NCI-H1694 (cell line): ENCODE results near the gene RBM46.
A peak's percentile ranks its signal among the peaks of the same experiment; 100 is the strongest.

ENCODE experiments used
- DNase-seq: peaks from one replicate; lab custom pipeline; 2025; lab: John Stamatoyannopoulos, UW

RBM46 gene, protein sequence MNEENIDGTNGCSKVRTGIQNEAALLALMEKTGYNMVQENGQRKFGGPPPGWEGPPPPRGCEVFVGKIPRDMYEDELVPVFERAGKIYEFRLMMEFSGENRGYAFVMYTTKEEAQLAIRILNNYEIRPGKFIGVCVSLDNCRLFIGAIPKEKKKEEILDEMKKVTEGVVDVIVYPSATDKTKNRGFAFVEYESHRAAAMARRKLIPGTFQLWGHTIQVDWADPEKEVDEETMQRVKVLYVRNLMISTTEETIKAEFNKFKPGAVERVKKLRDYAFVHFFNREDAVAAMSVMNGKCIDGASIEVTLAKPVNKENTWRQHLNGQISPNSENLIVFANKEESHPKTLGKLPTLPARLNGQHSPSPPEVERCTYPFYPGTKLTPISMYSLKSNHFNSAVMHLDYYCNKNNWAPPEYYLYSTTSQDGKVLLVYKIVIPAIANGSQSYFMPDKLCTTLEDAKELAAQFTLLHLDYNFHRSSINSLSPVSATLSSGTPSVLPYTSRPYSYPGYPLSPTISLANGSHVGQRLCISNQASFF

DNA sequence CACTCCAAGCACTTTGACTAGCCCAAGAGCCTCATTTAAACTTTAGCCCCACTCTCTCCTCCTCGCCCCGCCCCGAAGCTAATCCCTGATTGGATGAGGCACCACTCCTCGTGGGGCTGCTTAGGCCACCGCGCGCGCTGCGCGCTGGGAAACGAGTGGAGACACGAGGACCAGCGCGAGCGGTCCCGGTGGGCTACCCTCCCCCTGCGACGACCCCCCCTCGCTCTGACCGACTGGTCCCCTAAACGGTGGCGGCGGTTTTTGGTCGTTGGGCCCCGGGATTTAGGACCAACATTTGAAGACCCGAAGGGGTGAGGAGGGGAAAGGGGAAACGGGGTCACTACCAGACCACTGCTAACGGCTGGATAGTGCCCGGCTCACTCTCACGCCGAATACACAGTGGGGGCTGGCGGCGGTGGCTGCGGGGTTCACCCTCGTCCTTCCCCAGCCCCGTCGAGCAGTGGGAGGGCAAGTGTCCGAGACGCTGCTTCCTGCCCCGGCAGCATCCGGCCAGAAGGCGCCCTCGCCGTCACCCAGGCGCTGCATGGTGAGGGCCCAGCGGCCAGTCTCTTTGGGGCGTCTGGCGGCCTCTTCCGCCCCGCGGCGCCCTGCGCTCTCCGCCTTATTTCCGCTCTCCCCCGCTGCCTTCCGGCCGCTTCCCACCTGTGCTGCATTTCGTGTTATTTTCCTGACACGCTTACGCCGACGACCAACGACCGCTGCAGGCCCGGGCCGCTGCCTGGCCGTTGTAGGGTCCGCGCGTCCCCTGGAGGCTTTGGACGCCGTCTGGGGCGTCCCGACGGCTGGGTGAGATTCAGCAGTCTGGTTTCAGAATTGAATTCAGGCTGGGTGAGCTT is at the start of gene RBM46:
Gene RBM46 (plus strand): TSS at position 147 of the 857 bp plus-strand sequence. CDS start 15,481 bp downstream, outside the sequence.
- DNase-seq = no peak

DNA sequence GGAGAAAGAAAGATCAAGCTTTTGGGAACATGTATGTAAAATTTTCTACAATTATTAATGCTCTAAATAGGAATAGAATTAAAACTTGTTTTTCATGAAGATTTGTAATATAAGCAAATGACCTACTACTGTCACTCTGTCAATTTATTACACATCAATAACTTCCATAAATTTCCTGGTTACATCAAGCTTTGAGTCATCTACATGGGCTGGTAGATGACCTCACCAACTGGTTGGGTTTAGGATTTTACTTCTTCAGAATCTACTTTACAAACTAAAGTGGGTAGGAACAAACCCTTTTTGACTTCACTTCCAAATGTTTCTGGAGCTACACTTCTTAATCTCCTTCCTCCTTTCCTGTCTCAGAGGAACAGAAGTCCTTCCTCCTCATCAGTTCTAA is 49.3 kb upstream of the RBM46 start:
- no peak for DNase-seq

DNA sequence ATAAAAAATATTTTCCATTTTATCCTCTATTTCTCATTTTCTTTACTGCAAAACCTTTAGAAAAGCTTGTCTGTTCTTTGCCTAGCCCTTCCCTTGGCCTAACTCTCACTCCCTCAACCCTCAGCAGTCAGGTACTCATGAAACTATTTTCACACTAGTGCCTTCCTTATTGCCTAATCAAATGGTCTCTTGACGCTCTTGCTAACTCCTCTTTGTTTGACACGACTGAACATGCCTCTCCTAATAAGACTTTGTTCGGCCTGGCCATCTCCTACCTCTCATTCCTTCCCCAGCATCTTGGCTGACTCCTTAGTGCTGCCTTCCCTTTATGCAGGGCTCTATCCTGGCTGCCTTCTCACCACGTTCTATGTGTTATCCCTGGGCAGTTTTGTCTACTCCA is 48.4 kb upstream of the RBM46 start:
- DNase-seq = no peak

DNA sequence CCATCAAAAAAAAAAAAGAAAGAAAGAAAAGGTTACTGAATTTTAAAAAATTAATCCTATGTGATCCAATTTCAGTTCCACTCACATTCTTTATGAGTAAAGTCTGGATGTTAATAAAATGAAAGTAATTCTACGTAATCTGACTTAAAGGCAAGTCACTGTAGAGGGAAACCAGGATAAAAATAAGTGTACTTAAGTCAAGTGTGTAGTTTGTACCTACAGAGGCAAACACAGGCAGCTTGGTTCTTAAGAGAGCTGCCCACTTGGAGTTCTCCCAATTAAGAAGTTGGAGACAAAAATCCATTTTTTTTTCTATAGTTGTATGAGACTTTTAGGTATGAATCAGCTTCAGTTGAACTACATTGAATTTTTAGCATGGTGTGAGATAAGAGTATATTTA is 44.3 kb upstream of the RBM46 start:
- no peak for DNase-seq

DNA sequence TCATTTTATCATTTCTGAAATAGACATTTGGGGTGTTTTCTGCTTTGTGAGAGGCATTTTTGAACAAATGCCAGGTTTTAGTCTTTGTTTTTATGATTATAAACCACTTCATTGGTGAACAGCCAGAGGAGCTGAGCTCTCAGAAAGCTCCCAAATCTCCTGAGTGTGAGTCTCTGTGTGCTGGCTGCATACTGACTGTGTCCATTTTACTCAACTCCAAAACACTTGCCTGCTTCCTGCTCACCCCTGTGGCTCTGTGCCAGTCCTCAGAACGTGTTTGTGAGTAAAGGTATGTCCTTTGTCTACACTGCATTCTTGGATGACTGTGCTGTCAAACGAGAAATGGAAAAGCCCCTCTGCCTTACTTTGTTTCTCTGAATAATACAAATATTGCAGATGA is 42.6 kb upstream of the RBM46 start:
- no peak for DNase-seq

DNA sequence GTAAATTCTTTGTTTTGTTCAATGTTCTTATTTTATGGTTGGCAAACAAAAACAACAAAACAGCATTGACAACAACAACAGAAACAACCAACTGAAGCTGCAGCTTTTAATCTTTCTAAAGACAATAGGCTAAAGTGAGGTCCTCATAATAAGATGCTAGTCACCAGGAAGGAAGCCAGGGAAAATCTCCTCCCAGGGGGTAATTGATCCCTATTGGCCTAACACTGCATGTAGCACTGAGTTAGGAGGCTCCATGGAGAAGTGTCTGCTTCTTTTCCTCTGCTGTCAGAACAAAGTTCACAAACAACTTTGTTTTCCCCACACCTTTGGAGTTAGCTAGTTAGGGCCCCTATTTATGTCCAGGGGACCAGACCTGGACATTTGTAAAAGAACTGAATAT is 42.0 kb upstream of the RBM46 start:
- no peak for DNase-seq

DNA sequence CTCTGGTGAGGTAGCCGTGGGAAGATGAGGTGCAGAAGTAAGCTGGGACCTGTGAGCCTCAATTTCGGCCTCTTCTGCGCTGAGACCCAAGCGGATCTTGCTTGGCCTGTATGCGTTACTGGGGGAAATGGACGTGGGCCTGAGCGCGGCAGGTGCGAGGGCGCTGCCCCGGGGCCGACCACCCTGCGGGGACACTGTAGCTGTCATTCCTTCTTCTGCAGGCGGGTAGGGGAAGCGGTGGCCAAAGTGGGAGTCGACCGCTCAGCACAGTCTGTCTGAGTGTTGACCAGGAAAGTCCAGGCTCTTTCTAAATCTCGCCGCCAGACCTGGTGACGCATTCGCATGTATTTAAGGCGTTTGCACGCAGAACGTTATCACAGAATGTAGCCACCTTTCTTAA is 40.6 kb upstream of the RBM46 start:
- DNase-seq = no peak

DNA sequence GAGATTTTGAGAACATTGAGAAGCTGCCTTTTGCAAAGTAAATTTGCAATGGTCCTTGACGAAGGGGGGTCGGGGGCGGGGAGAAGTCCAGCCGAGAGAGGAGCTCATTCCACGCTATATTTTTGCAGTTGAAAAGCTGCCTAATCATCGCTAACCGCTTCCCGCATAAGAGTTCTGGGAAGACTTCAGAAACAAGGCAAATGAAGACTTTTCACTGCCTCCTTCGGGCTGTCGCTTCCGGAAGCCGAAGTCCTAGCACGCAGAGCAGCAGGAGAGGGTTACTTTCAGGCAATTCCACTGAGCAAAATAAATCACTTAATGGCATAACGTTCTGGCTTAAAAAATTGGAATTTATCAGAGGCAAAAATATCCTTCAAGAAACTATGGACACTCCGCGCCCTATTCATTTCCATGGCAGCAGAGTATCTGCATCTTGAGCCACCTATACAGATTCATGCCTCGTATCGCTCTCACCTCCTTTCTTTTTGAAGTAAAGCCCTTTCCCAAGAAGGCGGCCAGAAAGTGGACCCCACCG is 39.9 kb upstream of the RBM46 start:
- no peak for DNase-seq

DNA sequence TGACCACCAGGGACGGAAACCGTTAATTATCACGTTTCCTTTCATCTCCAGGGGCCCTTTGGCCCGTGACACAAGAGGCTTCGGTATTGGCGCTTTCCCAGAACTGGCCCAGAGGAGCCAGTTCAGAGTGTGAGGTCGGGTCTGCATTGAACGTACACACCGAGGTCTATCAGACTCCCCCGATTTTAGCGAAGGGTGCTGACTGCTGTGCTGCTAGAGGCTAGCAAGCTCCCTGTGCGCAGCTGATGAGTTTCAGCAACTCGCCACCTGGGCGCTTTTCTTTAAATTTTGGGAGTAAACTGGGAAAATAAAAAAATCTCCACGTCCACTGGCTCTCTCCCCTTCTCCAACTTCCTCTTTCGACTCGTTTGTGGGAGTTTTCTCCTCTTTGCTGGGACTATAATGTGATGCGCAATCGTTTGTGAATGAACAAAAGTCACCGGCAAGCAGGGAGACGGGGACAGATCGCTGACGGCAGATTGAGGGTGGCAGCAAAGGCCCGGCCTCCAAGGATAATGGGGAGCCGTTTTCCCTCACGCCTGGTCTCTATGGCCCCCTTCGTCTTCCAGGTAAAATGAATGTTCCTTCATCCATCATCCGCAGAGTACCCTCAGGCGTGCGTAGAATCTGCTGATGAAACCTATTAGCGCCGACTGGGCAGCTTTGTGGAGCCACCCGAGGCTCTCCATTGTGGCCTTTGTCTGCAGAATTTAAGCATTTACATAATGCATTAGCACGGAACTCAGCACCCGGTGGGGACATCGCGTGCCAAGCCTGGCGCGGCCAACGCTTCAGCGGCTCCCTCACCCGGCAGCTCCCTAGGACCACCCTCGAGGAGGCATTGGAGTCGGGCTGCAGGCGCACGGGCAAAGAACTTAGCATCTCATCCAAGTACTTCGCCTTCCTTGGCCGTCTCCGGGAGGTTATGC is 38.9 kb upstream of the RBM46 start:
- DNase-seq = no peak

DNA sequence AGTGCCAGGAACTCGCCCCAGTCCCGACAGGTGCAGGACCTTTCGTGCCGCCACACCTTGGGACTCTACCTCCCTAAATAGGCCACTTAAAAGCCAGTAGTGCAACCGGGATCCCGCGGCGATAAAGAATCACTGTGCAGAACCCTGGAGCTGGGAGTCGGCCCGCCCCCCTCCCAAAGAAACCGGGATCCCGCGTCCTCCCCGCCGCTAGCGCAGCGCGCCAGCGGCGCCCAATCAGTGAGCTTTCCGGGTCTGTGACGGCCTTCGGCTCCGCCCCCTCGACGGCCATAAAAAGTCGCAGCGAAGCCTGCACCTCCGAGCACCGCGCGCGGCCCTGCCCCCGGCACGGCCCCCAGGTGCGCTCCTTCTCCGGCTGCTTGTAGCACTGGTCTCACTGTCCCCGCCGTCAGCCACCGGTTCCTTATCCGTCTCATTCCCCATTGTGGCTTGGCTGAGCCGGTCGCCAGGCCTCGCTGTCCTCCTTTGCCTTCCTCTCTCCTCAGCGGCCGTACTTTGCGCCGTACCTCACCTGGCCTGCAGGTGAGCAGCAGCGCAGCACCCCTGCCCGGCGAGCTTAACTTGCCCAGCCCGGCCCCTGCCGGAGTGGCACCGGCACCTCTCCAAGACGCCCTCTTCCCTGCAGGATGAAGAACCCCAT is 37.3 kb upstream of the RBM46 start, which contains the start of gene LRAT:
Gene LRAT (plus strand): TSS at position 318 of the 658 bp plus-strand sequence. CDS start 327 bp downstream, at position 645.
- no peak for DNase-seq

DNA sequence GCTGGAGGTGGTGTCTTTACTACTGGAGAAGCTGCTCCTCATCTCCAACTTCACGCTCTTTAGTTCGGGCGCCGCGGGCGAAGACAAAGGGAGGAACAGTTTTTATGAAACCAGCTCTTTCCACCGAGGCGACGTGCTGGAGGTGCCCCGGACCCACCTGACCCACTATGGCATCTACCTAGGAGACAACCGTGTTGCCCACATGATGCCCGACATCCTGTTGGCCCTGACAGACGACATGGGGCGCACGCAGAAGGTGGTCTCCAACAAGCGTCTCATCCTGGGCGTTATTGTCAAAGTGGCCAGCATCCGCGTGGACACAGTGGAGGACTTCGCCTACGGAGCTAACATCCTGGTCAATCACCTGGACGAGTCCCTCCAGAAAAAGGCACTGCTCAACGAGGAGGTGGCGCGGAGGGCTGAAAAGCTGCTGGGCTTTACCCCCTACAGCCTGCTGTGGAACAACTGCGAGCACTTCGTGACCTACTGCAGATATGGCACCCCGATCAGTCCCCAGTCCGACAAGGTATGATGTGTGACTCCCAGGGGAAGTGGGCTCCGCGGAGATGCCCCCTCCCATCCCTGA is 36.6 kb upstream of the RBM46 start:
- no peak for DNase-seq

DNA sequence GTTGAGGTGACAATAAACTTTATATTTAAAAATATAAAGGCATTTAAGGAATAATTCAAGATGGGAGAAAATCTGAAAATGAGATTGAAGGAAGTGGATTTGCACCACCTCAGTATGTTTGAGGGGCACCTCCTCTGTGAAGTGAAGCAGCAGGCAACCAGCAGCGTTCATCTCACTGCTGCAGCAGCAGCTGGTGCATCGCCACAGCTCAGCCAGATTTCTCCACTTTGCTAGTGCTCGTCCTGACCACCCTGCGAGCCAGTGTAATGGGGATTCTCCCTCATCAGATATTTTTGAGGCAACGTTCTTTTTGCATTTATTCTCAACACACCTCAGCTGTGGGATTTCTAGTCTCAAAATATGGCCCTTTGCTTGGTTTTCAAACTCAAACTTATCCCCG is 23.4 kb upstream of the RBM46 start:
- DNase-seq = no peak

DNA sequence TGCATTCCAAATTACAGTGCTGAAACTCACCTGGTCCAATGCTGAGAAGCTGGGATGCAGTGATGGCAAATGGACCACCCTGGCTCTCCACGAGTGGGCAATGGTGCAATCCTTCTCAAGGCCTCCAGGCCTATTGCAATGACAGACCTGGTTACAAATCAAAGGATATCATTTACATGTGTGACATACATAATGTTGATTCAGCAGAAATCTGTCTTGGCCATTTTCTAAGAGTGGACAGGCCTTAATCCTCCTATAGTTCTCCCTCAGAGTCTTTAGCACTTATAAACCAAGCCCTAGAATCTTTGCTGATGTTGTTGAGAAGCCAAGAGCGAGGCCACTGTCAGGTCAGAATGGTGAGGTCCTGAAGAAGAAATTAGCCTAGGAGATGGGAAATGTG is 20.2 kb upstream of the RBM46 start:
- no peak for DNase-seq

DNA sequence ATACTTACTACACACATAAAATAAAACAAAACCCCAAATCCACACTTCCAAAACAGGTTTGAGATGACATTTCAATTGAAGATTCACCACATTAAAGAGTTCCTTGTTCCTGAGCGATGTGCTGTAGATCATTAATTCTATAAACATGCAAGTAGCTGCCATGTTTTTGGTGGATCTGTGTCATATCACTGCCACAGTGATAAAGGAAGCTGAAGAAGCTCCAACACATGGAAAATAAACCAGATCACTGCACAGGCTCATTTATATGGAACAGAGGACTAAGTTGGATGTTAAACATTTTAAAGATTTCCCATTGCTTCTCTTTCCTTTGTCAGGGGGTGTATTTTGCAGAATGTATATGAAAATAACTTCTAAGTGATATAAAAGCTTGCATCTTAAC is 2.8 kb upstream of the RBM46 start:
- no peak for DNase-seq

DNA sequence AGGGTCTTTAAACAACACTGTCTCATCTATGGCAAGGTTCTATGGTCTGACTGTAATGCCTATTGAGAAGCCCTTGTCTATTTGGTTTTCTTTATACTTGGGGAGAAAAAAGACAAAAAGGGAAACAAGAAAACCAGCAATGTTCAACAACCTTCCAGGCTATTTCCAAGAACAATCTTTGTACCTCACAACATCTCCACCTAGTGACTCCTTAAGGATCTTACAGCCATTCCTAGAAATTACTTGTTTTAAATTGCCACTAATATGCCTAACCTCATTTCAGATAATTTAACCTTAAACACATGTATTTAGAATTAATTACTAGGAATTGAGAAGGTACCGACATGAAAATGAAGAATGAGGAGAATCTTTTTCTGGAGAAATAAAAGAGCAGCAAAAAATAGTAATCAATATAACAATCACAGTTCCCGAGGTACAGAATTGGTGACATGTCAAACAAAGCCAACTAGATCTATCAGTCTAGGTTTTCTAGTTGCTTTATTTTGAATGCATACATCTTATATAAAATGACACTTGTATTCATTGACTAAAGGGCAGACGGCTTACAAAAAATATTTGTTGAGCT is 1.6 kb upstream of the RBM46 start:
- DNase-seq = no peak

DNA sequence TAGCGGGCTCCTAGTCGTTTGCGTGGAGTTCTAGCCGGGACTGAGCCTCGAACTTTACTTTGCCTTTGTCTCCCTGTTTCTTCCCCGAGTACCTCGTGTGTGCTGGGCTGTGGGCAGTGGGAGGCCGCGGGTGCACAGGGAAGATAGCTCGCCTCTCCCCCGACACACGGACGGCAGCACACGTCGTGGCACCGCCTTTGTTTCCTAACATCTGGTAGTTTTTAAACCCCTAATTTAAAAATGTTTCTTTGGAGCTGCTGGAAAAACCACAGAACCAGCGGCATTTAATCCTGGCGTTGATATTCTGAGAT is 866 bp downstream of the RBM46 start:
- DNase-seq = no peak

DNA sequence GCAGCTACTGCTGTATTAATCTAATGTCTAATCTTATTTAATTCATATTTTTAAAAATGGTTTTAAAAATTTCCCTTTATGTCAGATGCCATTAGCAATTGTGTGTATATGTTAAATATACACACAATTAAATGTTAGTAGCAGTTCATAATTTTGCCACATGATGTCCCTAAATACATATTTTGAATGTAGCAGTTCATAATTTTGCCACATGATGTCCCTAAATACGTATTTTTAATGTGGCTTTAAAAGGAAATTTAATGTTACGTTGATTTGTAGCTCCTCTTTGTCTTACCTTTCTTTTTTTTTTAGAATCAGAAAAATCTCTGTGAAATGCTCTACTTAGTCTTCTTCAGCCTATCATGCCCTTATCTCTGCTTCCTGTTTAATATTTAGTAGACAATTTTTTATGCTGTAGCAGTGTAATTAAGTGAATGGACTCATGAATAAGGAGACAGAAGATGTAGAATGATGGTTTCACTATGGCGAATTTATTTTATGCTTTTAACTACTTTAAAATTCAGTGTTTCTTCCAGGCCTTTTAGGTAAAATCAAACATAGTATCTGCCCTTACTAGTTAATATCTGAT is 26.1 kb downstream of the RBM46 start:
- peak; percentile 35 for DNase-seq

DNA sequence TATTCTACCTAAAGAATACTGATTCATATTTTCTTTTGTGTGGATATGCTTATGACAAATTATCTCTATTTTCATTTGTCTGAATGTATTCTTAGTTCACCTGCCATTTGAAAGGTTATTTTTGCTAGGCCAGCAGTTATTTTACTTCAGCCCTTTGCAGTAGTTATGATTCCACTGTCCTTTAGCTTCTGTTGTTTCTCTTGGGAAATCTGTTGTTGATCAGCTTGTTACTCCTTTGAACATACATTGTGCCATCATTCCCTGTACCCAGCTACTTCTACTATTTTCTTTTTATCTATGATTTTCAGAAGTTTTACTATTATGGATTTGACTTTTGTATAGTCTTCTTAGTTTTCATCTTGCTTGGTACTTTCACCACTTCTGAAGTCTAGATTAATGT is 37.2 kb downstream of the RBM46 start:
- DNase-seq = no peak

DNA sequence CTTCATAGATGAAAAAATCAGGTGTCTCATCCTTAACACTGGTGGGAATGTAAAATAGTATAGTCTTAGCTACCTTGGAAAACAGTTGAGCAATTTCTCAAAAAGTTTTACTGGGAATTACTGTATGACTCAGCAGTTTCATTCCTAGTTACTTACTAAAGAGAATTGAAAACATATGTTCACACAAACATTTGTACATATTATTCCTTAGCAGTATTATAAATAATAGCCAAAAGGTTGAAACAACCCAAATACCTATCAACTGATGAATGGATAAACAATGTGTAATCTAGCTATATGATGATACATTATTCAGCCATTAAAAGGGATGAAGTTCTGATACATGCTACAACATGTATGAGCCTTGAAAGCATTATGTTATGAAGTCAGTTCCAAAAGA is 41.7 kb downstream of the RBM46 start:
- no peak for DNase-seq

DNA sequence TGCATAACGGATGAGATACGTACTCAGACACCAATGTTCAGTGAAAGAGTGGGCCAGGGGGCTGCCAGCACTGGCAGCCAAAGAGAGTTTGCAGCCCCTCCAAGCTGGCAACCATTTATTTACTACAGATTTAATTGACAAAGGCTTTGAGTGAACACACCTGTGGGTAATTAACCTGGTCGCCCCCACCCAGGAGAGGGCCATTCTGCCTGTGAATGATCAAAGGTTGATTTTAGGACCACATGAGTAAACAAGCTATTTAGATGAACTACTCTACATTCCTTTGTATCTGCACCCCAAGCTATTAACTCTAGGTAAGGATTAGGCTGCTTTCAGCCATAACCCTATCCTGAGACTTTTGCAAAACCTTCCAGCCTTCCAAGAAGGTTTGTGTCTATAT is 55.0 kb downstream of the RBM46 start:
- DNase-seq = no peak
